HEK293 (cell line): ENCODE data around the gene VGLL4.

ENCODE experiments used
- CTCF ChIA-PET: fragments of 350-600 bp; formaldehyde crosslinking; extraction: SDS; loops from one replicate; lab custom pipeline; 2021; ENCODE audit warnings: antibody characterized with exemption; lab: Yijun Ruan, JAX
- POLR2A ChIA-PET: fragments of 300-600 bp; formaldehyde crosslinking; extraction: SDS; loops from one replicate; lab custom pipeline; 2020; ENCODE audit warnings: antibody characterized with exemption, inconsistent platforms; lab: Yijun Ruan, JAX
- H3K27ac ChIP-seq: fragments of 200-500 bp; sonication (Bioruptor generic); 2 replicates; pipeline ENCODE4 v1.5.1; 2014; ENCODE audit warnings: low read depth, low read length, control low read depth, inconsistent platforms; ENCODE audit errors: extremely low read depth
- H3K36me3 ChIP-seq, 2 experiments: fragments of 200-500 bp in 1 of 2; sonication (Bioruptor generic) in 1 of 2; 1 replicate in 1 of 2; 2 replicates in 1 of 2; pipeline ENCODE4 v1.5.1; 2014 to 2017; ENCODE audit warnings: inconsistent platforms in 2 of 2, low read length in 2 of 2; ENCODE audit not compliant: control insufficient read depth in 2 of 2, insufficient read depth in 1 of 2
- H3K4me1 ChIP-seq: fragments of 200-500 bp; sonication (Bioruptor generic); 2 replicates; pipeline ENCODE4 v1.5.1; 2014; ENCODE audit warnings: mild to moderate bottlenecking, low read length, inconsistent platforms; ENCODE audit not compliant: control insufficient read depth, insufficient read depth
- H3K4me3 ChIP-seq: 2 replicates; pipeline ENCODE4 v1.5.1; 2011; ENCODE audit warnings: low read depth, mild to moderate bottlenecking, control low read depth, low read length, moderate library complexity
- H3K9me3 ChIP-seq: fragments of 200-500 bp; sonication (Bioruptor generic); 2 replicates; pipeline ENCODE4 v1.5.1; 2014; ENCODE audit warnings: low read depth, low read length, inconsistent platforms; ENCODE audit not compliant: control insufficient read depth, insufficient read depth
- BCL11A ChIP-seq: fragments of 450-650 bp; formaldehyde crosslinking; IDR thresholded peaks from 2 replicates; pipeline ENCODE4 v1.5.1; 2016; ENCODE audit warnings: low read depth, missing biosample characterization, missing genetic modification characterization
- CTCF ChIP-seq: fragments of 450-650 bp; formaldehyde crosslinking; IDR thresholded peaks from 2 replicates; pipeline ENCODE4 v1.5.1; 2016; ENCODE audit warnings: missing biosample characterization, missing genetic modification characterization
- KLF17 ChIP-seq: fragments of 450-650 bp; formaldehyde crosslinking; IDR thresholded peaks from 2 replicates; pipeline ENCODE4 v1.5.1; 2016; ENCODE audit warnings: missing biosample characterization, missing genetic modification characterization
- KLF8 ChIP-seq: fragments of 450-650 bp; formaldehyde crosslinking; IDR thresholded peaks from 2 replicates; pipeline ENCODE4 v1.5.1; 2016; ENCODE audit warnings: missing biosample characterization, missing genetic modification characterization
- OVOL3 ChIP-seq: fragments of 450-650 bp; formaldehyde crosslinking; IDR thresholded peaks from 2 replicates; pipeline ENCODE4 v1.5.1; 2016; ENCODE audit warnings: missing biosample characterization, missing genetic modification characterization
- PRDM10 ChIP-seq: fragments of 450-650 bp; formaldehyde crosslinking; IDR thresholded peaks from 2 replicates; pipeline ENCODE4 v1.5.1; 2016; ENCODE audit warnings: missing biosample characterization, missing genetic modification characterization
- SALL2 ChIP-seq: fragments of 450-650 bp; formaldehyde crosslinking; IDR thresholded peaks from 2 replicates; pipeline ENCODE4 v1.5.0; 2017; ENCODE audit warnings: missing biosample characterization, mild to moderate bottlenecking, missing genetic modification characterization, borderline replicate concordance
- TCF7L2 ChIP-seq: IDR thresholded peaks from 2 replicates; pipeline ENCODE4 v1.6.1; 2011; ENCODE audit warnings: low read depth, mild to moderate bottlenecking, inconsistent platforms, low read length, moderate library complexity, borderline replicate concordance
- YY2 ChIP-seq: fragments of 450-650 bp; formaldehyde crosslinking; IDR thresholded peaks from 2 replicates; pipeline ENCODE4 v1.5.1; 2016; ENCODE audit warnings: missing biosample characterization, missing genetic modification characterization
- ZFHX2 ChIP-seq: fragments of 450-650 bp; formaldehyde crosslinking; conservative IDR thresholded peaks from 2 replicates; pipeline ENCODE4 v1.5.1; 2016; ENCODE audit warnings: missing biosample characterization, missing genetic modification characterization
- ZNF132 ChIP-seq: fragments of 450-650 bp; formaldehyde crosslinking; IDR thresholded peaks from 2 replicates; pipeline ENCODE4 v1.5.1; 2017; ENCODE audit warnings: missing biosample characterization, missing genetic modification characterization, borderline replicate concordance
- ZNF133 ChIP-seq: fragments of 450-650 bp; formaldehyde crosslinking; IDR thresholded peaks from 2 replicates; pipeline ENCODE4 v1.5.1; 2016; ENCODE audit warnings: missing biosample characterization, missing genetic modification characterization
- ZNF138 ChIP-seq: fragments of 450-650 bp; formaldehyde crosslinking; IDR thresholded peaks from 2 replicates; pipeline ENCODE4 v1.5.1; 2016; ENCODE audit warnings: missing biosample characterization, missing genetic modification characterization, borderline replicate concordance
- ZNF221 ChIP-seq: fragments of 450-650 bp; formaldehyde crosslinking; IDR thresholded peaks from 2 replicates; pipeline ENCODE4 v1.5.1; 2017; ENCODE audit warnings: missing biosample characterization, missing genetic modification characterization, borderline replicate concordance
- ZNF280D ChIP-seq: fragments of 450-650 bp; formaldehyde crosslinking; IDR thresholded peaks from 2 replicates; pipeline ENCODE4 v1.5.1; 2016; ENCODE audit warnings: missing biosample characterization, missing genetic modification characterization
- ZNF350 ChIP-seq: fragments of 450-650 bp; formaldehyde crosslinking; IDR thresholded peaks from 2 replicates; pipeline ENCODE4 v1.5.0; 2017; ENCODE audit warnings: missing biosample characterization, mild to moderate bottlenecking, missing genetic modification characterization
- ZNF362 ChIP-seq: fragments of 450-650 bp; formaldehyde crosslinking; IDR thresholded peaks from 2 replicates; pipeline ENCODE4 v1.5.1; 2016; ENCODE audit warnings: missing biosample characterization, missing genetic modification characterization
- ZNF426 ChIP-seq: fragments of 450-650 bp; formaldehyde crosslinking; IDR thresholded peaks from 2 replicates; pipeline ENCODE4 v1.5.1; 2017; ENCODE audit warnings: missing biosample characterization, missing genetic modification characterization, mild to moderate bottlenecking, inconsistent platforms, moderate library complexity
- ZNF558 ChIP-seq: fragments of 450-650 bp; formaldehyde crosslinking; IDR thresholded peaks from 2 replicates; pipeline ENCODE4 v1.5.1; 2016; ENCODE audit warnings: missing biosample characterization, missing genetic modification characterization
- ZNF670 ChIP-seq: fragments of 450-650 bp; formaldehyde crosslinking; IDR thresholded peaks from 2 replicates; pipeline ENCODE4 v1.5.1; 2016; ENCODE audit warnings: missing biosample characterization, missing genetic modification characterization, low read depth
- ZSCAN16 ChIP-seq: fragments of 450-650 bp; formaldehyde crosslinking; IDR thresholded peaks from 2 replicates; pipeline ENCODE4 v1.5.1; 2016; ENCODE audit warnings: missing biosample characterization, missing genetic modification characterization
- ZSCAN30 ChIP-seq: fragments of 450-650 bp; IDR thresholded peaks from 2 replicates; pipeline ENCODE4 v1.5.1; 2018; ENCODE audit warnings: missing biosample characterization, mild to moderate bottlenecking, missing genetic modification characterization, moderate library complexity

The VGLL4 gene

GRCh38 chr3:11619946-11620652 lies 23.6 kb downstream of the VGLL4 start:
- no peak for TF ChIP-seq ZSCAN16 (tag by site-specific recombination)
- no peak for TF ChIP-seq PRDM10
- no peak for TF ChIP-seq TCF7L2
- no peak for TF ChIP-seq KLF8 (tag by site-specific recombination)
- TF ChIP-seq ZNF132 (tag by site-specific recombination) = no peak
- TF ChIP-seq OVOL3 (tag by site-specific recombination) = no peak
- TF ChIP-seq SALL2 (tag by site-specific recombination) = no peak
- no peak for TF ChIP-seq ZNF426 (tag by site-specific recombination)
- no peak for TF ChIP-seq ZNF558 (tag by site-specific recombination)
- no peak for TF ChIP-seq ZFHX2 (tag by site-specific recombination)
- no peak for TF ChIP-seq ZNF280D (tag by site-specific recombination)
- no peak for TF ChIP-seq ZNF350
- TF ChIP-seq ZNF221 (tag by site-specific recombination) = no peak
- TF ChIP-seq ZNF362 (tag by site-specific recombination) = no peak
- no peak for TF ChIP-seq YY2 (tag by site-specific recombination)
- TF ChIP-seq, all 188 proteins: peak for 0
- Histone ChIP-seq H3K36me3 (no peaks in the 10 kb centered on the region), H3K27ac (no peak overlapping the region), H3K4me1 (peaks cover 8% of the 10 kb centered on the region), H3K4me3 (no peak overlapping the region), H3K9me3 (no peaks in the 10 kb centered on the region)
- POLR2A ChIA-PET = interaction anchor here (0.6 kb wide), 1 partner anchor 449 kb away, joined by 4 read pairs; no protein-coding TSS in a partner anchor
- CTCF ChIA-PET = interaction anchor here (0.7 to 1.0 kb wide), 2 partner anchors 13 to 16 kb away, joined by 3 read pairs; no protein-coding TSS in a partner anchor

GRCh38 chr3:11619461-11619860 lies 24.3 kb downstream of the VGLL4 start:
- Histone ChIP-seq H3K4me3 (no peak overlapping the region), H3K27ac (no peak overlapping the region), H3K9me3 (no peaks in the 10 kb centered on the region), H3K36me3 (no peaks in the 10 kb centered on the region), H3K4me1 (peaks cover 8% of the 10 kb centered on the region)
- ChIA-PET POLR2A (no interaction called here), CTCF (interaction anchor here (1.0 kb wide), 1 partner anchor 31 kb away, joined by 3 read pairs; no protein-coding TSS in a partner anchor)
- TF ChIP-seq KLF17 (tag by site-specific recombination) (no peak), ZFHX2 (tag by site-specific recombination) (no peak), ZNF138 (tag by site-specific recombination) (no peak), BCL11A (no peak), ZSCAN30 (tag by site-specific recombination) (no peak), ZNF133 (tag by site-specific recombination) (no peak), ZNF670 (tag by site-specific recombination) (no peak), CTCF (tag by site-specific recombination) (no peak)
